Stimulated activated CD4-positive, alpha-beta T cell treated with anti-CD3 and anti-CD28 coated beads, Interleukin-15, amount 100 ng/mL, for 1 hour (primary cell): ENCODE measurements around the gene CCDC134.

ENCODE experiments used
- DNase-seq, 2 donors: peaks; one replicate each; pipeline ENCODE4 v3.0.0-alpha.2; 2020; ENCODE audit warnings: low read depth in 1 of 2, low spot score in 1 of 2

The CCDC134 gene

GRCh38 chr22:41782751-41783150 is 17.7 kb upstream of the CCDC134 start:
- DNase-seq = no peak

- DNase-seq = no peak
Observed at GRCh38 chr22:41787331-41787730, 13.1 kb upstream of the CCDC134 start.

GRCh38 chr22:41793871-41794270 is 6.6 kb upstream of the CCDC134 start:
- no peak for DNase-seq

- no peak for DNase-seq
Observed at GRCh38 chr22:41798736-41799135, 1.7 kb upstream of the CCDC134 start.

GRCh38 chr22:41799486-41800347 is 762 bp upstream of the CCDC134 start:
- no peak for DNase-seq

GRCh38 chr22:41801147-41801819 is 804 bp downstream of the CCDC134 start:
- DNase-seq = no peak

- DNase-seq = no peak
Observed at GRCh38 chr22:41801886-41802285, 1.4 kb downstream of the CCDC134 start.

GRCh38 chr22:41805639-41806038 is 5.2 kb downstream of the CCDC134 start:
- DNase-seq = no peak

GRCh38 chr22:41808400-41808799 is 7.9 kb downstream of the CCDC134 start:
- DNase-seq = no peak

- no peak for DNase-seq
Observed at GRCh38 chr22:41810022-41810421, 9.5 kb downstream of the CCDC134 start.

GRCh38 chr22:41812805-41813545 is 12.5 kb downstream of the CCDC134 start:
- no peak for DNase-seq

- DNase-seq = no peak
Observed at GRCh38 chr22:41813726-41814410, 13.4 kb downstream of the CCDC134 start.

- no peak for DNase-seq
Observed at GRCh38 chr22:41815716-41816115, 15.2 kb downstream of the CCDC134 start.

- DNase-seq = no peak
Observed at GRCh38 chr22:41816241-41816640, 15.8 kb downstream of the CCDC134 start.

- no peak for DNase-seq
Observed at GRCh38 chr22:41816871-41817270, 16.4 kb downstream of the CCDC134 start.

- DNase-seq = no peak
Observed at GRCh38 chr22:41818011-41818410, 17.5 kb downstream of the CCDC134 start.

- no peak for DNase-seq
Observed at GRCh38 chr22:41818596-41818995, 18.1 kb downstream of the CCDC134 start.

- DNase-seq = no peak
Observed at GRCh38 chr22:41819257-41819656, 18.8 kb downstream of the CCDC134 start.

GRCh38 chr22:41820447-41820846 is 20.0 kb downstream of the CCDC134 start:
- no peak for DNase-seq

GRCh38 chr22:41821471-41822316 is 21.2 kb downstream of the CCDC134 start:
- no peak for DNase-seq
